Spinal cord (tissue), 10 donors: Measurements from ENCODE around the gene HDAC4. TPM values are rescaled to one million over a fixed set of nuclear protein-coding genes. Genes with fewer than 3 reads are reported as not detected.

ENCODE experiments used
- DNase-seq, 6 donors: peaks; one replicate each; pipeline versions ENCODE4 v3.0.0 to v3.0.0-alpha.2; 2013 to 2015; ENCODE audit warnings: low spot score in 6 of 6, low read depth in 4 of 6
- H3K27ac ChIP-seq: one replicate; pipeline ENCODE4 v1.5.1; 2013; ENCODE audit warnings: low read depth, low read length, control low read depth
- H3K27me3 ChIP-seq: one replicate; pipeline ENCODE4 v1.6.1; 2013; ENCODE audit warnings: low read length; ENCODE audit not compliant: control insufficient read depth, insufficient read depth
- H3K36me3 ChIP-seq: one replicate; pipeline ENCODE4 v1.6.1; 2013; ENCODE audit warnings: low read length; ENCODE audit not compliant: control insufficient read depth, insufficient read depth
- H3K4me1 ChIP-seq: one replicate; pipeline ENCODE4 v1.6.1; 2013; ENCODE audit warnings: low read length; ENCODE audit not compliant: control insufficient read depth, insufficient read depth
- H3K4me3 ChIP-seq: one replicate; pipeline ENCODE4 v1.5.1; 2013; ENCODE audit warnings: low read depth, low read length, control low read depth
- H3K9me3 ChIP-seq: one replicate; pipeline ENCODE4 v1.6.1; 2013; ENCODE audit warnings: low read length; ENCODE audit not compliant: control insufficient read depth, insufficient read depth
- WGBS: methylation state at CpG from one replicate; pipeline ENCODE4 v1.1.5; 2013; ENCODE audit warnings: missing lambda C conversion rate; ENCODE audit not compliant: insufficient coverage; 5-methylcytosine and 5-hydroxymethylcytosine counted together
- polyA plus RNA-seq, 2 donors: library from polyadenylated mRNA; unstranded; fragments of 120-200 nt; gene quantifications; one replicate each; pipeline ENCODE4 v1.2.1, GENCODE V29; 2013; ENCODE audit not compliant: insufficient read length in 2 of 2
- total RNA-seq, 2 donors: library from RNA; depleted of rRNA in 1 of 2; stranded (reverse); fragments of 120-200 nt in 1 of 2; fragments of >200 nt in 1 of 2; gene quantifications; one replicate each; pipeline versions ENCODE4 v1.2.3 to v1.2.4, GENCODE V29; 2013 to 2014
- donor health status: healthy.

The HDAC4 gene
- total and polyA plus RNA-seq, 4 donors: 20.7 to 35.3 (median 25.4) TPM

DNA sequence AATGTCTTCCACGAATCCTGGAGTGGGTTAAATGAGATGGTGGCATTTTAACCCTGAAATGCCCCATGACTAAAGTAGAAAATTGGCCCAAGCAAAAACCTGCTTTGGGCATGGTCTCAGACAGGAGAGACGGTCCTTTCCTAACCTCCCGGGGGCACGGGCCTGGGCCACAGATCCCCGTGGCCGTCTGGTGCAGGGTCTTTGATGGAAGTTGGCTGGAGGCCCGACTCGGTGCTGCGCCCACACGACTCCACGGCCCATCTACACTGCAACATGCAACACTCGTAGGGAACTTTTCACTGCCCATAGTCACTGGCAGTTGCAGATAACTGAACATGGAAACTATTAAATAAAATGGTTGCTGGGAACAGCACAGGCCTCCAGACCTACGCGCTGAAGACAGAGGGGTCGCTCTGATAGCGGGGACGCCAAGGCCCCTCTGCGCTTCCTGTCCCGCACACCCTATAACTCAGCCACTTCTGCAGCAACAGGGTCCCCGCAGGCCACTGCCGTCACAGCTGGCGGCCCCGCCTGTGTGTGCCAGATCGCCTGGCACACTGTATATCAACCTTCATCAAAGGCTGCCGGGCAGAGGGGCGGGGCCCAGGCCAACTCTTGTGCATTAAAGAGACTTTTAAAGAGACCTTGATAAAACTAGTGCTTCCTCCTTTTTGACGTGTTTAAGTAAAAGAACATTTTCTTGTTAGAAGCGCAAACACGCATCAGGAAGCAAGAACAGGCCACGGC lies 338.8 kb downstream of the HDAC4 start:
- H3K27me3 ChIP-seq: no peaks in the 10 kb centered on the region
- H3K9me3 ChIP-seq: peaks cover 1% of the 10 kb centered on the region
- H3K4me3 ChIP-seq: no peak overlapping the region
- 59% methylated on average over 17 of the region's 30 CpGs for WGBS
- peaks cover 12% of the 10 kb centered on the region for H3K4me1 ChIP-seq
- peak in 1 of 6 donors; percentile 11 for DNase-seq
- H3K36me3 ChIP-seq: peaks cover 70% of the 10 kb centered on the region
- H3K27ac ChIP-seq: no peak overlapping the region

DNA sequence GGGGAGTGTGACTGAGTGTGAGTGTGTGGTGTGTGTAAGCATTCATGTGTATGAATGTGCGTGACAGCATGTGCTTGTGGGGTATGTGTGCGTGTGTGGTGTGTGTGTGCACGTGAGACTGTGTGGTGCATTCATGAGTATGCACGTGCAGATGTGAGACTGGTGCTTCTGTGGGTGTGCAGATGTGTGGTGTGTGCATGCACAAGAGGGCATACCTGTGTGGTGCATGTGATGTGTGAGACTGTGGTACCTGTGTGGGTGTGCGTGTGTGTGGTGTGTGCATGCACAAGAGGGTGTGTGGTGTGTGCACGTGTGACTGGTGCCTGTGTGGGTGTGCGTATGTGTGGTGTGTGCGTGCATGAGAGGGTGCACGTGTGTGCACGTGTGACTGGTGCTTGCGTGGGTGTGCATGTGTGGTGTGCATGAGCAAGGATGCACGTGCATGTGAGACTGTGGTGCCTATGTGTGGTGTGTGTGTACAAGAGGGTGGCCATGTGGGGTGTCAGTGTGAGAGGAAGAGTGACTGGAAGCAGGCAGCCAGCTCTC lies 339.6 kb downstream of the HDAC4 start:
- H3K27me3 ChIP-seq: no peaks in the 10 kb centered on the region
- no peak overlapping the region for H3K4me3 ChIP-seq
- 96% methylated on average over 12 of the region's 12 CpGs for WGBS
- H3K27ac ChIP-seq: no peak overlapping the region
- H3K4me1 ChIP-seq: peaks cover 12% of the 10 kb centered on the region
- no peak for DNase-seq
- H3K36me3 ChIP-seq: peaks cover 64% of the 10 kb centered on the region
- peaks cover 1% of the 10 kb centered on the region for H3K9me3 ChIP-seq

DNA sequence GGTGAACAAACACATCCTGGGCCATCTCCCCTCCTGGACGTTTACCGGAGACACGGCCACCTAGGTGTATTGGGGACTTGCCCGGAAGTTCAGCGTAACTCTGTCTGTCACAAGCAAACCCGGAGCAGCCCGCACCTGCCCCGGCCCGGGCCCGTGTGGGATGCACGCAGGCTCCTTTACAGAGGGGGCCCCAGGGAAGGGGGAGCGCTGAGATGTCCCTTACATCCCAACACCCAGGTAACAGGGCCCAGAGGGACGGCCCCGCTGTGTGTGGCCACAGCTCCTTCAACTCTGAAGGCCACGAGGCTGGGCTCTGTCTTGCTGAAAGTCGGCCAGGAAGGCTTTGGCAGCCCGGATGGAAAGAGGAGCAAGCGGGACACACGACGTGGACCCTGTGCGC lies 340.1 kb downstream of the HDAC4 start:
- peaks cover 12% of the 10 kb centered on the region for H3K4me1 ChIP-seq
- H3K27ac ChIP-seq: no peak overlapping the region
- 93% methylated on average over 20 of the region's 21 CpGs for WGBS
- peaks cover 1% of the 10 kb centered on the region for H3K9me3 ChIP-seq
- no peaks in the 10 kb centered on the region for H3K27me3 ChIP-seq
- H3K36me3 ChIP-seq: peaks cover 64% of the 10 kb centered on the region
- H3K4me3 ChIP-seq: no peak overlapping the region
- DNase-seq: no peak

DNA sequence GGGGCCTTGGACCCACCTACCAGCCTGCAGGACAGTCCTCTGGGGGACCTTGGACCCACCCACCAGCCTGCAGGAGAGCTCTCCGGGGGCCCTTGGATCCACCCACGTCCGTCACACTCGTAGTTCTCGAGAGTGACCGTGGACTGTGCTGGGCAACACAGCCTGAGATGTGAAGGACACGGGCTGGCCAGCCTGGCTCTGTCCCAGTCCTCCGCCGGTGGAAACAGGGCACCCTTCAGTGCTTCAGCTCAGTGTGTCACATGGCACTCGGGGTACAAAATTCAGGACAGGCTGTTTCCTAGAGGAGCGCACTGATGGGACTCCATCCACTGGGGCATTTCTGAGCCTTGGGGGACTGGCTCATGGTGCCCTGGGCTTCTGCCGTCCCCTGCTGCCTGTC lies 341.0 kb downstream of the HDAC4 start:
- Histone ChIP-seq H3K9me3 (peaks cover 1% of the 10 kb centered on the region), H3K4me3 (no peak overlapping the region), H3K4me1 (peaks cover 12% of the 10 kb centered on the region), H3K36me3 (peaks cover 64% of the 10 kb centered on the region), H3K27me3 (no peaks in the 10 kb centered on the region), H3K27ac (no peak overlapping the region)
- WGBS: 91% methylated on average over 12 of the region's 12 CpGs
- DNase-seq: no peak

DNA sequence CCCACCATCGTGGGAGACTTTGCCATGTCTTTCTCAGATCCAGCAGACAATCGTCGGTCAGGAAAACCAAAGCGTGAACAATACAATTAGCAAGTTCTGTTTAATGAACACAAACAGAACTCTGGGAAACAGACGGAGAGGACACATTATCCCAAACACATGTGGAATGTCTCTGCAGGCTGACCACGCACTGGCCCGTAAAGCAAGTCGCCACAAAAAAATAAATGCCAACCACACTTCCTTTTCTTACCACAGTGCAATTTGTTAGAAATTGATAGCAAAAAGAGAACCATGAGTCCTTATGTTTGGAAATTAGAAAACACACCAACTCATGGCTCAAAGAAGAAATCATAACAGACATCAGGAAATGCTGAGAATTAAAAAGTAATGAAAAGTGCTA lies 342.1 kb downstream of the HDAC4 start:
- Histone ChIP-seq H3K4me1 (peaks cover 12% of the 10 kb centered on the region), H3K36me3 (peaks cover 64% of the 10 kb centered on the region), H3K4me3 (no peak overlapping the region), H3K27ac (no peak overlapping the region), H3K9me3 (peaks cover 1% of the 10 kb centered on the region), H3K27me3 (no peaks in the 10 kb centered on the region)
- no peak for DNase-seq
- 83% methylated on average over 7 of the region's 8 CpGs for WGBS

DNA sequence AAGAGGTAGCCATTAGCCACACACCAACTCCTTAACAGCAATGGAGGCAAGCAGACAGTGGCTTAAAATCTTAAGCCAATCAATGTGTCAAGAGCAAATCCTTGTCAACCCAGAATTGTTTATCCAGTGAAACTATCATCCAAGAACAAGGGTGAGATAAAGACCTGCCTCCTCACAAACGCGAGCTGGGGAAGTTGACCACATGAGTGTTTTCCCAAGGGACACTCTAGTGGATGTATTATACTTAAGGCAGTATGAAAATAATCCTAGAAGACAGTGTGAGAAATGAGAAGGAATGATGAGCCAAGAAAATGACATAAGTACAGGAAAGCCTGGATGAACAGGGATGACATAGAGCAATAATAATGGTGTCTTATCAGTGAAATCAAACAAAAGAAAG lies 343.3 kb downstream of the HDAC4 start:
- no peak overlapping the region for H3K27ac ChIP-seq
- no peaks in the 10 kb centered on the region for H3K27me3 ChIP-seq
- H3K4me1 ChIP-seq: peaks cover 8% of the 10 kb centered on the region
- H3K4me3 ChIP-seq: no peak overlapping the region
- no CpG with 5 or more reads among the region's 2 CpGs for WGBS
- DNase-seq: no peak
- peaks cover 65% of the 10 kb centered on the region for H3K36me3 ChIP-seq
- peaks cover 1% of the 10 kb centered on the region for H3K9me3 ChIP-seq

DNA sequence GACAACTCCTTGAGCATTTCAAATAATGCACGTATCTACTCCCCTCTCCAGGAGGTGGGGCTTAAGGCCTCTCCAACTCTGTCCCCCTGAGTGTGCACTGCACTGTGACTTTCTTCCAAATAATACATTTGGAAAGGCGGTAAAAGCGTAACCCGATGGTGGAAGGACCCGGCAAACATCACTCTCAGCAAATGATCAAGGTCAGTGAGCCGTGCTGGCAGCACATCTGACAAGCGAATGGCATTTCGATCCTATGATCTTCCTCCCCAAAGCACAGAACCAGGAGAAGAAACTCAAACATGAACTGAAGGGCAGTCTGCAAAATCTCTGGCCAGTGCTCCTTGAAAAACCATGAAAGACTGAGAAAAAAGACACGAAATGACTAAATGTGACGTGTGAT lies 344.2 kb downstream of the HDAC4 start:
- no peak for DNase-seq
- Histone ChIP-seq H3K4me3 (no peak overlapping the region), H3K4me1 (no peaks in the 10 kb centered on the region), H3K36me3 (peaks cover 66% of the 10 kb centered on the region), H3K27me3 (no peaks in the 10 kb centered on the region), H3K9me3 (peaks cover 1% of the 10 kb centered on the region), H3K27ac (no peak overlapping the region)
- 95% methylated on average over 10 of the region's 10 CpGs for WGBS

DNA sequence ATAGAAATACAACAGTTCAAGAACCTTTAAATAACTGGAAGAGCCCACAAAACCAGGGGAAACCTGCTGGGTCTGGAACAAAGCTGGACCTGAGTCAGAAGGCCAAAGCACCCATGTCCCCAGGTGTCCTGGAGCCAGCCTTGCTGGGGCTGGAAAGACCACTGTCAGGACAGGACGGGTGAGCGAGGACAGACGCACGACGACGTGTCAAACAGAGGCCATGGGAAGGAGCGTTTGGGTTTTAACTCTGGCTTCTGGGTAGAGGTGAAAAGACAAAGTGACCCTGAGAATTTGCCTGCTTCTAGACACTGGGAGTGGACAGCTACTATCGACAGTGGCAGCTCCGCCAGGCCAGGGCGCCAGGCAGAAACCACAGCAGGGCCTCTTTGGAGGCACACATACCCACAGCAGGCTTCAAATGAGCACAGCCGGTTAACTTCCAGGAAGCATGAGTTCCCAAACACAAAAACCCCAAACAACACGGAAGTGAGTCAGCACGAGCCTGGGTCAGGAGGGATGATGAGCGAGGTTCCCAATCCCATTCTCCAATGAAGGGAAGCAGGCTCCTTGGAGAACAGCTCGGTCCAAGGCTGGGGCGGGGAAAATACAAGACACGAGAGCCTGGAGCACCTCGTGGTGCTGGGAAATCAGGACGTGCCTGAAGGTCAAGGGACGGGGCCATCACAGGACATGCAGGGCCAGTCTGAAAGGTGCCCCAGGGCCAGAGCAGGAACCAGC lies 344.9 kb downstream of the HDAC4 start:
- Histone ChIP-seq H3K36me3 (peaks cover 61% of the 10 kb centered on the region), H3K9me3 (peaks cover 1% of the 10 kb centered on the region), H3K4me3 (no peak overlapping the region), H3K27ac (no peak overlapping the region), H3K27me3 (no peaks in the 10 kb centered on the region), H3K4me1 (no peaks in the 10 kb centered on the region)
- DNase-seq: no peak
- 92% methylated on average over 18 of the region's 20 CpGs for WGBS

DNA sequence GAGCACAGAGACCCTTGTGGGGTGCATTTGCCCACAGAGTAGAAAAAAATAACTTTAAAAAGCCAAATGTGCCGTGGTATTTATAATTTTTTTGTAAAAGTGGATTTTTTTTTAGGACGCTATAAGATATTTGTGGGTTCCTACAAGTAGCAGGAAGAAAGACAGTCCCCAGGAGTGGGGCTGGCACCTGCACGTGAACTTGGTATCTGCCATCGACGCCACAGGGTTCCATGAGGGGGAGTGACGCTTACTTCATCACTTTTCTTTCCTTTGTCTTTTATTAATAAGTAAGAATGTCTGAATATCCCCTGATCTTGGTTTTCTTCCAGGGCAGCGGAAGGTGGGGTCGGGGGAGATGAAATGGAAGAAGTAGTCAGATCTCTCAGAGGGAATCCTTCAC lies 345.9 kb downstream of the HDAC4 start:
- H3K27me3 ChIP-seq: no peaks in the 10 kb centered on the region
- no peak overlapping the region for H3K4me3 ChIP-seq
- 94% methylated on average over 2 of the region's 8 CpGs for WGBS
- H3K9me3 ChIP-seq: peaks cover 1% of the 10 kb centered on the region
- no peak overlapping the region for H3K27ac ChIP-seq
- DNase-seq: no peak
- H3K36me3 ChIP-seq: peaks cover 61% of the 10 kb centered on the region
- no peaks in the 10 kb centered on the region for H3K4me1 ChIP-seq
